ENCODE results near the gene ETV5.

Gene ETV5

DNA sequence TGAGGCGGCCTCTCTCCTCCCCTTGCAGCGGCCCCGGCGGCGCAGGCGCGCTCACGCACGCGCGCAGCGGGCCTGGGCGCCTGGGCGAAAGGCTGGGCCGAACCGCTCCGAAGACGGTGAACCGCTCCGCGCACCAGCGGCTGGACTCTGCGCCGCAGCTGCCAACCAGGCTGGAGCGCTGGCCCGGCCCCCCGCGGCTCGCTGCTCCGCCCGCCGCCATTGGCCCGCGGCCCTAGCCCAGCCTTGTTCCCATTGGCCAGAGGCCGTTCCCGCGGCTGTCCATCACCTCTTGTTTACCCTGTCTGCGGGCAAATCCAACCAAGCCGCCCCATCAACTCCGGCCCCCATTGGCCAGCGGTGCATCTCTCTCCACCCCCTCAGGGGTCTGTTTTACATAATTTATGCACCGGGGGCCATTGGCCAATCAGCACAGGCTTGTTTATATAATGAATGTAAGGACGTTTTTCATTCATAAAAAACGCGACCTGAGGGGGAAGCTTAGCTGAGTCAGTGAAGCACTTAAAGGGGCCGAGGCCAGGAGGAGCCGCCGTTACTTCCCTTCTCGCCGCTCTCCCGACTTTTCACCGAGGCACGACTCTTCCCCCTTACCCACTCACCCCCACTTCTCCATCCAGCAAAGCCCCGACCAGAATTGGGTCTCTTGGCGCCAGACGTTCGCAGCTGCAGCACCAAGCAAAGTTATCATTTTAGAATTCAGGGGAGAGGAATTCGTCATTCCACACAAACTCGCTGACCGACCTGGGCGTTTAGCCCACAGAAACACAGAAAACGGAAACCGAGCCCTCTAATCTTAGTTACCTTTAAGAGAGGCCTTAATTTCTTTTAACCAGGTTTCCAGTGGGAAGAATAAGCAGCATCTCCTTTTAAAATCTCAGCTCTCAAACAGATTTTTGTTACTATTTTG, at the start of gene ETV5:
ETV5 (minus strand) TSS at position 149 of the 925 bp plus-strand sequence. CDS start 3,221 bp downstream, outside the sequence.
- peak; percentile 97 for FAIRE-seq

DNA sequence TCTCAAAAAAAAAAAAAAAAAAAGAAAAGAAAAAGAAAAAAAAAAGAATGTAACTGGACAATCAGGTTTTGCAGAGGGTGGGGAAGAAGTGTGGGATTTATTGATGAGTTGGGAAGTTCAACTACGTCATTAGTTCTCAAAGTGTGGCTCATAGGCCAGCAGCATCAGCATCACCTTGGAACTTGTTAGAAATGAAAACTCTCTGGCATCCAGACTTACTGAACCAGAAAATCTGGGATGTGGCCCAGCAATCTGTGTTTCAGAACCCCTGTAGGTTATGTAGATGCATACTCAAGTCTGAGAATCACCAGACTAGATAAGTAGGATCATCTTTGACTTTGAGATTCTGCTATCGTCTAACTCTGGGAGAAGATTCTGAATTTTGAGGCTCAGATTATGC, 45.8 kb upstream of the ETV5 start:
- no peak for FAIRE-seq

DNA sequence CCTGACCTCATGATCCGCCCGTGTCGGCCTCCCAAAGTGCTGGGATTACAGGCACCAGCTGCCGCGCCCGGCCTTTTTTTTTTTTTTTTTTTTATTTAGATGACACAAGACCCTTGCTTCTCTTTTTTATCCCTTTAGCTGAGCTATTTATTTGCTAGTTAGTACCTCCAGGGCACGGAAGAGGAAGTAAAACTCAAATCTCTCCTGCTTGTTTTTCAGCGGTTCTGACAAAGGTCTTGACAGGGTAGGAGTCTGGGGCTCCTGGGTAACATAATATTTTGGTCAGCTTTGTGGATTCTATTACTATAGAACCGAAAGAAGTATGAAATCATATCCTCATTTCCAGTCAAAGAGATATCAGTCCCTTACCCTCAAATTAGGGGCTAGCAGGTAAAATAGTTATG, 44.0 kb upstream of the ETV5 start:
- FAIRE-seq: no peak

DNA sequence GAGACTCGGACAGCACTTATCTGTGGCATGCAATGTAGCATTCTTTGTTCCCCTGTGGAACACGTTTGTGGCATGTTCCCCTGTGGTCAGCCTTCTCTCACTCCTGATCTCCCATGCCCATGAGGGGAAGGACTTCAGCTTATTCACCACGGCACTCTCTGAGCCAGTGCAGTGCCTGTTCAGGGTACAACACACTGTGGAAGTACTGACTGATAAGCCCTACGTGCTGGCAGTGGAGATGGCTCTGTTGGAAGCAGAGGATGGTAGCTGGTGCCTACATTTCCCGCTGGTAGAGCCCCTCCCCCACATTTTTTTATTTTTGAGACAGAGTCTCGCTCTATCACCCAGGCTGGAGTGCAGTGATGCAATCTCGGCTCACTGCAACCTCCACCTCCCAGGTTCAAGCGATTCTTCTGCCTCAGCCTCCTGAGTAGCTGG, 43.5 kb upstream of the ETV5 start:
- FAIRE-seq: no peak

DNA sequence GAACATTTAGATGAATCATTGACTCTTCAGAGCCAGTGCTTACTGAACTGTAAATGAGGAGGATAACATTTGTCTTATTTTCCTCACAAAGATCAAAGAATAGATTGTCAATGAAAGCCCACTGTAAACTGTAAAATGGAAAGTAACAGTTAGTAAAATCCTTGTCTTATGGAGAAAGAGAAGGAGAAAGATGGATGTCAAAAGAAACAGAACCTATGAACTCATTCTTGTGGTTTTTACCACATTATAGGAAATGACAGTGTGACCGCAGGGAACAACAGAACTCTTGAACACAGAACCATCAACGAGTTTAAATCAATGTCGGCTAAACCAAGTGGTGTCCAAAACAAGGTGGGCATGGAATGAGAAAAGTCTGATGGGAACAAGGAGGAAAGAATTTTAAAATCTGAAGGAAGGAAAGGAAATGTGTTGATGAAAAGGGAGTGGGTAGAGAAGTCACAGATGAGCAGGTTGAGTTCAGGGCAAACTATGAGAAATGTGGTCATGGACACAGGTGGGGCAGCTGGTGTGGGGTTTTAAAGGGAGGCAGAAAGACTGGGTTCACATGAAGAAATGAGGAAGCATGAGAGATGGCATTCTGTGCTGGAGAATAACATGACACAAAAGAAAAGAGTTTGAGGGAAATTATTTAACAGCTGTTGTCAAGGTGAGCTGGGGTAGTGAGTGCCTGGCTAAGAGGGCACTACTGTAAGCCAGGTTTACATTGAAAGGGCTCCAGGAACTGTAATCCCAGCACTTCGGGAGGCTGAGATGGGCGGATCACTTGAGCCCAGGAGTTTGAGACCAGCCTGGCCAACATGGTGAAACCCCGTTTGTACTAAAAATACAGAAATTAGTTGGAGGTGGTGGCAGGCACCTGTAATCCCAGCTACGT, 42.4 kb upstream of the ETV5 start:
- FAIRE-seq: no peak

DNA sequence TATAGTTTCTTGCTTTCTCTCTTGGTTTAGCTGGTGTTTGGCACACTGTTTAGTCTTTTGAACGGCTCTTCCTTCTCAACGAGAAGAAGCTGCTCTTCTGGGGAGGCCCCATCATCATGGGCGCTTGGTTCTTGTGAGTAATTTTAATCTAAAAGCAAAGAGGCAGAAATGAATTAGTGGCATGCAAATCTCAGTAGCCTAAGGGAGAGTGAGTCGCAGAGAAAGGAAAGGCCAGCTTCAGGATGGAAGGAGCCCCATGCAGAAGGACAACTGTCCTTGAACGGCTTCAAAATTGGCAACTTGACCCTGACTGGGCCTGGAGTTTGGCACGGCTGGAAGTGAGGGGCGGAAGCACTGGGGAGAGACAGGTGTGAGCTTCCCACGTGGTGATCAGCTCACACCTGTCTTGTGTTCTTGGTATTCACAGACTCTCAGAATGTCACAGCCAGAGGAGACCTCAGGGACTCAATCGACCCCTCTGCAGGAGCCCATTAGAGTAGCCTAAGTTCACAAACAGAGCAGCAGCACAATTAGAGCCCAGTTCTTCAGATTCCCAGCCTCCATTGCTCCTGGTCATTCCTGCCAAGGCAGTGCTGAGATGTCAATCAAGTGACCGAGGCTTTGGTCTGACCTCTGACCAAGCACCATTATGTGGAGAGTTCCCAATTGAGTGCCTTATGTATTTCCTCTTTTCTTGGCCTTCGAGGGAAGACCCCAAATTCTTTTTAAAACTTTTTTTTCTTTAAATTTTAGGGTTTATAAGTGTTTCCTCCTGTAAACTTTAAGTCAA, 41.3 kb upstream of the ETV5 start:
- no peak for FAIRE-seq

DNA sequence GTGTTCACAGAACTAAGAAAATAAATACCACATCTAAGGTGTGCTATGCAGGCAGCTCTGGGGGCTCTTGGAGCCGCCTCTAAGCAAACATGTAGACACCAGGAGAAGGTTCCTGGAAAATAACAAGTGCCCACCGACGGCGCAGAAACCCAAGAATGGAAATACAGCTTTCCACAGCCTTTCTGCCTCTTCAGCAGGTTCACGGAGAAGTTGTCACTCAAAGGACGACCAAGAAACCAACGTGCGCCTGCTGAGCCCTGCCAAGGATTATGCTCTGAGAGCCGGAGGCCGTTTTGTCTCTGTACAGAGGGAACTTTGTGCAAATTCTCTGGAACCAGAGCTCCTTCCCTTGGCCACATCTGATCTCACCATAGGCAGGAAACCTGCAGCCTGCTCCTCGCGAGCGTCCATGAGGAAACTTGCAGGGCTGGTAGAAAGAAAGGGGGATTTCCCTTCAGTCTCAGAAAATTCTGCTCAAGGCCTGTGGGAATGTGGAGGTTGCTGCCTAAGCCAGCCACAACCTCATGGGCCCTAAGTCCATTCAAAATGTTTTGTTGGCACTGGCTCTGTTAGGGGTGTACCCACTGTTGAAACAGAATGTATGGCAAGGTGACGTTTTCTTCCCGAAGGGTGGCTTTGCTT, 40.6 kb upstream of the ETV5 start:
- no peak for FAIRE-seq

DNA sequence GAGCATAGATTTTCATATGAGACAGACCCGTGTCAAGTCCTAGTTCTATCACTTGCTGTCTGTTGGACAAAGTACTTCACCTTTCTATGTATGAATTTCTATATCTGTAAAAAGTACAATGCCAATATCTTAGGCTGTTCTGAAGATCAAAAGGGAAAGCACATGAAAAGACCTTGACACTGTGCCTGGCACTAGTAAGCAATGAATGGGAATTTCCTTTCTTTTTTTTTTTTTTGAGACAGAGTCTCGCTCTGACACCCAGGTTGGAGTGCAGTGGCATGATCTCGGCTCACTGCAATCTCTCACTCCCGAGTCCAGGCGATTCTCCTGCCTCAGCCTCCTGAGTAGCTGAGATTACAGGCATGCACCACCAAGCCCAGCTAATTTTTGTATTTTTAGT, 35.4 kb upstream of the ETV5 start:
- no peak for FAIRE-seq

DNA sequence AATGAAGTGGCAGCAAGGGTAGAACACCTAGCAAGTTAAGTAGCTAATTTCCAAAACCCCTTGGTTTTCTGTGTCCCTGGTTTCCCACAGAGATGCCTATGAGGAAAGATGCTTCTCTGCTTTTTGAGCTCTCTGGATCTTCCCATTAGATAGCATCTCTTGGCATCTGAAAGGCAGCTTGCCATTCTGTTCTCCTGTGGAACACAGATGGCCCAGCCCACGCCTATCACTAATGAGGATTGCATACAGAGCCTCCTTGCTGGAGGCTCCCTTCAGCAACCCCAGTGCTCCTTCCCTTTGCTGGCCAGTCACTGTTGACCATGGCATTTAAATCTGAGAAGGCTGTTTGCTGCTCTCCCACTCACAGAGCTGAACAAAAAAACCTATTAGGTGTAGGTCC, 34.4 kb upstream of the ETV5 start:
- no peak for FAIRE-seq

DNA sequence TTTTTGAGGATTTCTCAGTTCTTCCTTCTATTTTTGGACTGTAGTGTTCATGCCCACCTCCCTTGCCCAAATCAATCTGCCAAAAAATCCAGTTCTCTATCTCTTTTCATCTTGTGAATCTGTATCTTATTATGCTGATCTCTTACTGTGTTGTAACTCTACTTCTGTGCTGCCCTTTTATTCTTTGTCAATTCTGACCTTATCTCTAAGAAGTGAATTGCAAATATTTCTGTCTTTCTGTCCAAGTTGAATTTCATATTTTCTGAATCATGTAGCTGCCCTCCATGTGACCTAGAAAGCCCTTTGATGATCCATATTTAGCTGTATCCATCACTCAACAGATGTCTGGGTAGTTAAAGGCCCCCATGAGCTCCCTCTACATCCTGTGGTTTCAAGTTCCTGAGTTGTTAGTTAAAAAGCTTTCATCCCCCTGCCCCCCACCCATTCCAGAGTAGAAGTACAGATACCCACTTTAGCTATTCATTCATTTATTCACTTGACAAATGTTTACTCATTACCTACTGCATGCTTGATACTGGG, 33.6 kb upstream of the ETV5 start:
- FAIRE-seq: no peak

DNA sequence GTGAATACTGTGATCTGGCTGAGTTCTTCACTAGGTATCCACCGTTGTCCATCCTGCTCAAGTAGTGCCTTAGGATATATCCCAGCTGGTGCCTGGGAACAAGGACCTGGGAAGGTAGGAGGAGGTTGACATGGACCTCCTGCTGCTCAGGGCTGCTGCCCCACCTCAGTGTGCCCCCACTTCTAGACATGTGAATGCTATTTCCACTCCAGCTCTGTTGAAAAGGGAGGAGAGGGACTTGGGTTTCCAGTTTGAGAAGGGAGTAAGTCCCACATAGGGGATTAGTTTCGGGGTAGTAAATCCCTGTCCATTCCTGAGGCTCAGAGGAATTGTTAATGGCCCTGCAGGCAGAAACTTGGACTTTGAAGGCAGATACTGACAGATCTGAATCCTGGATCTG, 32.9 kb upstream of the ETV5 start:
- no peak for FAIRE-seq

DNA sequence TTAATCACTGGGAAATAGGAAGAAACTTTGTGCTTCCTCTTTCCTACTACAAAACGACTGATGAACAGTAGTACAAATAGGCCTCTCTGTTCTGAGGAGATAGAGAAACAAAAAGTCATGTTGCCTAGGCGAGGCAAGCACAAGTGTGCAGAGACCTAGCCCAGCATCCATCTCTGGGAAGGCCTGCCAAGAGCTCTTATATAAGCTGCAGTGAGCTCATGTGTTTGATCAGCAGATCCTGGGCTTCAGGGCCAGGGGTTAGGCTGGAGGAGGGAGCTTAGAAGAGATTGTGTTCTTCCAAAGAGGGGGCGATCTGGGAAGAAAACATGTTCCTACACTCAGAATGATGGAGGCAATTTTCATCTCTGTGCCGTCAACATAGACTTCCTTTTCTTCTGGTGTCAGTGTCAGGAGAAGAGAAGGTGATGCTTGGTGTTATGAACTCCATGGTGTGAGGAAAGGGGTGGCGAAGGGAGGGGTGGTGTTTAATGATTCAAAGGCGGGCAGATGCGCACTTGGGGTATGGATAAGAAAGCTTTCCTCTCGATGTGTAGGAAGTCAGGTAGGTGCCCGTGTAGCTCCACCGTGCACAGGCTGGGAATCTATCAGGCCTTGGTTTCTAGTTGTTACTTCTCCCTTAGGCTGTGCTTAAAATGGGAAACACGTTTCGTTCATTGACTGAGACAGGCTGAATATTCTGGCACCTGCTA, 29.5 kb upstream of the ETV5 start:
- FAIRE-seq: no peak

DNA sequence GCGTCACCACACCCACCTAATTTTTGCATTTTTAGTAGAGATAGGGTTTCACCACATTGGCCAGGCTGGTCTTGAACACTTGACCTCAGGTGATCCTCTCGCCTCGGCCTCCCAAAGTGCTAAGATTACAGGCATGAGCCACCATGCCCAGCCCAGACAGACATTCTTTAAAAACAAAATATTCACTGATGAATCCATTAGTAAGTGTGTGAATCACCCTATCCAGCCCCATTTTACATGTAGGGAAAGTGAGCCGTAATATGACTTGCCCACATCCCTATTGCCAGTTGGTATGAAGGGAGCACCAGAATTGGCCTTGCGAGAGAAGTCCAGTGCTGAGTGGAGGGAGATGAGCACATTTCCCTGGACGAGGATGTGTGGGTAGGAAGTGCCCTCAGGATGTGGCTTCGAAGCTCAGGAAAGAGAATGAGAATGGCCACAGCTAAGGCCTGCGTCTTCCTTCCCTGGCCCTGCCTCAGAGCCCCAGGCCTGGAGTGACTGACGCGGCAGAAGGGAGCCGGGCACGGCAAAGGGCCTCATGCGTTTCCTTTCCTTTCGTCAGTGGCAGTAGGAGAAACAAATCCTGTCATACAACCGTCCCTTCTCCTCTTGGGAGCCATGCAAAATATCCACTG, 28.3 kb upstream of the ETV5 start:
- FAIRE-seq: no peak

DNA sequence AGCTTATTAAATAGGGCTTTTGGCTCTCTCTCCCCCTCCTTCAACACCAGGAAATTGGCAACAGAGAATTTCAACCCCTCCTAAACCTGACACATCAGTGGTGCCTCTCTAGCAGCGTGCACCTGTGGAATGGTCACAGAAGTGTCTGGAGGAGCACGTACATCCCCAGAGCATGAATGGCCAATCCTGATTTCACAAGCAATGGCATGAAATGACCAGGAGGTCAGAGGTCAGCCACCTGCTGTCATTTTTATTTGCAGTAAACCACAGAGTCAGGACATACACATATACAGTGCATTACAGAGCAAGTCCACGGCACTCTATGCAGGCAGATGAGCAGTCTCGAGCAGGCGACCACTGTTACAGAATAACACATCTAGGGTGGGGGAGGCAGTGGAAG, 25.1 kb upstream of the ETV5 start:
- FAIRE-seq: no peak

DNA sequence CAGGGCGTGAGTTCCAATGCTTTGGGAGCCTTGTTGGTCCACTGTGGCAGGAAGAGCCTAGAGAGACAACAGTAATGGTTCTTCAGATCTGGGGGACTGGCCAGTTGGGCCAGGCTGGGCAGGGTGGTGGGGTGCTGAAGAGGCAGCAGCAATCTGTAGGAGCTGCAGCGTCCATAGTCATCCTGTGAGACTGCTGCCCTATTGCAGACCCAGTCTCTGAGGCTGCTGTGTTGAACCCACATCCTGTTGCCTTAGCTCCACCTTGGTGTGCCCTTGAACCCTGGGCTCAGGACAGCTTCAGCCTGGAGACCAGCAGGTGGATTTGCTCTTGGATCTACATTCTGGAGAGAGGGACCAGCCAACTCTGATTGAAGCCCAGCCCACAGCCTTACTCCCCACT, 23.6 kb upstream of the ETV5 start:
- FAIRE-seq: no peak

DNA sequence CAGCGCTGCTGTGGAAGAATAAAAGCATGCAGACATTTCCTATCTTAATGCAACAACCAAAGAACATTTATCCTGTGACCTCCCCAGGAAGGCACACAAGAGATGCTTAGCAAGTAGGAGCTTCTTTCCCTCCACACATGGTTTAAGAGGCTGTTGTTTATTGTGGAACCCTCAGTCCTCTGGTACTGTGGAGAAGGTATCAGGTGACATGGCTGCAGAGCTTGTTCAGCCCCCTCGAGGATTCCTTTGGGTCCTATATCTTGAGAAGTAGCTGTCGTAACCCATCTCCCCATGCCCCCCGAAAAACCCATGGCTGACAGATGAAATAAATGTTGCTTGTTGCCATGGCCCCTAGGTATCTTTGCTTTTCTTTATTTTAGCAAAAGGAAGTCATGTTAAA, 20.3 kb upstream of the ETV5 start:
- no peak for FAIRE-seq

DNA sequence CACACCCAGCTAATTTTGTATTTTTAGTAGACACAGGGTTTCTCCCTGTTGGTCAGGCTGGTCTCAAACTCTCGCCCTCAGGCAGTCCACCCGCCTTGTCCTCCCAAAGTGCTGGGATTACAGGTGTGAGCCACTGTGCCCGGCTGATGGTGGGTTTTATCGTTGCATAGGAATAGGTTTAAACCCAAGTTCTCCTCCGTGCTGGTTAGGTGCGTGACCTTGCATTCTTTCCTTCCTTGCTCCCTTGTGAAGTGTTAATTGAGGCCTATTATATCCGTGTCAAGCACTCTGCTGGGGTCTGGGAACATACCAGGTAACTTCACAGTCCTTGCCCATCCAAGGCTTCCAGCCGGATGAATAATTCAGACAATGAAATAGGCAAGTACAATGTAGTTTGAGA, 19.3 kb upstream of the ETV5 start:
- no peak for FAIRE-seq

DNA sequence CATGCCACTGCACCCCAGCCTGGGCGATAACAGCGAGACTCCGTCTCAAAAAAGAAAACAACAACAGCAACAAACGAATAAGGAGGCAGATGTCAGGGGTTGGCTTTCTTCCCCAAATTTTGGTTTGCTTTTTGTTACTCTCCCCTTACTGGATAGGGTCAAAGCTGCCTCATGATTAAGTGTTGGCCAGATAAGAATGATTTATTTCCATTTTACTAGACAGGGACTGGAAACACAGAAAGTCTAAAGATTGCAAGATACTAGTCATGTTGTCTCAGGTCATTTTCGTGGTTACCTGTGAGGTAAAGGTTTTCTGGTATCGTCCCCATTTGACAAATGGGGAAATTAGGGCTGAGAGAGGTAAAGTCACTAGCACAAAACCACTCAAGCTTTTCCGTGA, 18.6 kb upstream of the ETV5 start:
- no peak for FAIRE-seq

DNA sequence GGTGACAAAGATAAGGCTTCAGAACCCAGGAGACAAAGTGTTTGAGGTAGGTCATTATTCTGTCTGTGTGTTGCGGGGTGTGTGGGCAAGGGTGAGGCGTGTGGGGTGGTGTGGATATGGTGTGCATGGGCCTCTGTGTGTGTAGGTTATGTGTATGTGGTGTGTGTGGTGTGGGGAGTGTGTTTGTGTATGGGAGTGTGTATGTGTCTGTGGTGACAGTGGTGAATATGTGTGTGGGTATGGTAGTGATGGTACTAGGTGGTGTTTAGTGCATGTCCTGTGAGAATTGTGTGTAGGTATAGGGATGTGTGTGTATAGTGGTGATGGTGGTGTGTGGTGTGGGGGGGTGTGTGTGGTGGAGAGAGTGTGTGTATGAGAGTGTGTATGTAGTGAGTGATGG, 16.2 kb upstream of the ETV5 start:
- no peak for FAIRE-seq

DNA sequence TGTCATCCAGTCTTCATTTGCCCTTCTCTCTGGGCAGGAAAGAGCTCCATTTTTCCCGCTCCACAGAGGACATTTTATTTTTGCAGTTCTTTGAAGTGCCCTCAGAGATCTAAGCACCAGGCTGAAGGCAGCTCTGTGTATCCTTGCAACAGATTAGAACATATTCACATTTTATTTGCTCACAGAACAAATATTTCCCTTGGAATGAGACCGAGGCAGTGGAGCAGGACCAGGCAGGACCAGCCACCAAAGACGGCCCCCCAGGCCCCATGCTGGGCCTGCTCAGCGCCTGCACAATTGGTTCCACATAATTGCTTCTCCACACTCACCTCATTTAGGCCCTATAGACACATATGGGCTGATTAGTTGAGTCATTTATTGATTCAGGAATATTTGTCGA, 15.7 kb upstream of the ETV5 start:
- no peak for FAIRE-seq

DNA sequence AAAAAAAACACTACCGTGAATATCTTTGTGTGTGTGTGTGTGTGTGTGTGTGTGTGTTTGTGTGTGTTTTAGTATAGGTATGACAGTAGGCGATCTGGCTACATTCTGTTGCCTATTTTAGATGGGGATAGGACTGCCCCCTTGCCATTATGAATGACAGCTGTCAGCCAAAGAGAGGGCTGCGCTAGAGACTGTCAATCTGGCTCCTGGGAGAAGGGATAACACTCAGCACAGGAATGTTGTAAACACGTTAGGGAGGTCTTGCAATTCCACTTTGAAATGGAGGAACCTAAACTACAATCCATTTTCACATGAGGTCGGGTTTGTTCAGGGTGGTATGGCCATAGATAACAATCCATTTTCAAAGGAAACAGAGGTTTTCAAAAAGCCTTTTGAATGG, 14.1 kb upstream of the ETV5 start:
- FAIRE-seq: no peak
